ENCODE measurements around the gene DHRSX. TPM values are rescaled to one million over a fixed set of nuclear protein-coding genes. Genes with fewer than 3 reads are reported as not detected.
"Not testable (repeated sequence)": the region's sequence is repeated elsewhere in the genome, so short reads cannot be mapped to it uniquely, and the experiment has no call there.

Gene DHRSX
- total RNA-seq, 4 donors from 2014 or later = 8.2 to 35.7 (median 16.1) TPM

DNA sequence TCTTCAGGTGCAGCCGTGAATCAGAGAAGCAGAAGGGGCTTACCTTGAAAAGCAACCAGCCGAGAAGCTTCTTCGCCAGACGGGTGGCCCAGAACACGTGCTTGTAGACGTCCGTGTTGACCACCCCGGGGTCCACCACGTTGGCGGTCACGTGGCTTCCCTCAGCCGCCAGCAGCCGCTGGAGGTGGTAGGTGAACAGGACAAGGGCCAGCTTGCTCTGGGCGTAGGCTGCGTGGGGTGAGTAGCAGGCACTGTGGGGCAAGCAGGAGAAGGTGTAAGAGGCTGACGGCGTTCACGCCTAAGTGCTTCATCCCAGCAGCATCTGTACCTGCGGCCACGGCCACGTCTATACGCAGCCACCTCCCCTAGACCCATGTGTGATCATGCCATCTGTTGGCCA, 257.8 kb downstream of the DHRSX start:
- DNase-seq (ENCODE audit: low spot score in 2 of 2) = no peak
- Histone ChIP-seq H3K9me3 (no peaks in the 10 kb centered on the region), H3K27ac (no peak overlapping the region), H3K27me3 (no peaks in the 10 kb centered on the region), H3K36me3 (peaks cover 20% of the 10 kb centered on the region), H3K4me1 (no peaks in the 10 kb centered on the region), H3K4me3 (no peak overlapping the region)
- TF ChIP-seq EP300 (IDR thresholded peaks at IDR 0.05) = no peak
- no peak for TF ChIP-seq POLR2AphosphoS5 (IDR thresholded peaks at IDR 0.05)
- TF ChIP-seq POLR2A (IDR thresholded peaks at IDR 0.05) = no peak
- TF ChIP-seq, protein P1, sequence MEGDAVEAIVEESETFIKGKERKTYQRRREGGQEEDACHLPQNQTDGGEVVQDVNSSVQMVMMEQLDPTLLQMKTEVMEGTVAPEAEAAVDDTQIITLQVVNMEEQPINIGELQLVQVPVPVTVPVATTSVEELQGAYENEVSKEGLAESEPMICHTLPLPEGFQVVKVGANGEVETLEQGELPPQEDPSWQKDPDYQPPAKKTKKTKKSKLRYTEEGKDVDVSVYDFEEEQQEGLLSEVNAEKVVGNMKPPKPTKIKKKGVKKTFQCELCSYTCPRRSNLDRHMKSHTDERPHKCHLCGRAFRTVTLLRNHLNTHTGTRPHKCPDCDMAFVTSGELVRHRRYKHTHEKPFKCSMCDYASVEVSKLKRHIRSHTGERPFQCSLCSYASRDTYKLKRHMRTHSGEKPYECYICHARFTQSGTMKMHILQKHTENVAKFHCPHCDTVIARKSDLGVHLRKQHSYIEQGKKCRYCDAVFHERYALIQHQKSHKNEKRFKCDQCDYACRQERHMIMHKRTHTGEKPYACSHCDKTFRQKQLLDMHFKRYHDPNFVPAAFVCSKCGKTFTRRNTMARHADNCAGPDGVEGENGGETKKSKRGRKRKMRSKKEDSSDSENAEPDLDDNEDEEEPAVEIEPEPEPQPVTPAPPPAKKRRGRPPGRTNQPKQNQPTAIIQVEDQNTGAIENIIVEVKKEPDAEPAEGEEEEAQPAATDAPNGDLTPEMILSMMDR (IDR thresholded peaks at IDR 0.05) = no peak
- WGBS = 93% methylated on average over 21 of the region's 22 CpGs

DNA sequence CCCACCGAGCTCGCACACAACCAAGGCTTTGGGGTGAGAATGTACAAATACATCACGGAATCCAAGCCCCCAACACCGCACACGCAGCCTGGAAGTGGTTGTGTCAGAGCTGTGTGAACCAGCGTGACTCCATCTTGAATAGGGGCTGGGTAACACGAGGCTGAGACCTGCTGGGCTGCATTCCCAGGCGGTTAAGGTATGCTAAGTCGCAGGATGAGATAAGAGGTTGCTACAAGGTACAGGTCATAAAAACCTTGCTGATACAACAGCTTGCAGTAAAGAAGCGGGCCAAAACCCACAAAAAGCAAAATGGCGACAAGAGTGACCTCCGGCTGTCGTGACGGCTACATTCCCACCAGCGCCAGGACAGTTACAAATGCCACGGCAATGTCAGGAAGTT, 258.4 kb downstream of the DHRSX start:
- TF ChIP-seq POLR2A (IDR thresholded peaks at IDR 0.05) (no peak), POLR2AphosphoS5 (IDR thresholded peaks at IDR 0.05) (no peak), EP300 (IDR thresholded peaks at IDR 0.05) (no peak)
- TF ChIP-seq, protein P1 (IDR thresholded peaks at IDR 0.05) = no peak
- Histone ChIP-seq H3K27me3 (no peaks in the 10 kb centered on the region), H3K27ac (no peak overlapping the region), H3K4me3 (no peak overlapping the region), H3K4me1 (no peaks in the 10 kb centered on the region), H3K9me3 (no peaks in the 10 kb centered on the region), H3K36me3 (peaks cover 20% of the 10 kb centered on the region)
- WGBS = 93% methylated on average over 16 of the region's 16 CpGs
- no peak for DNase-seq (ENCODE audit: low spot score in 2 of 2)

DNA sequence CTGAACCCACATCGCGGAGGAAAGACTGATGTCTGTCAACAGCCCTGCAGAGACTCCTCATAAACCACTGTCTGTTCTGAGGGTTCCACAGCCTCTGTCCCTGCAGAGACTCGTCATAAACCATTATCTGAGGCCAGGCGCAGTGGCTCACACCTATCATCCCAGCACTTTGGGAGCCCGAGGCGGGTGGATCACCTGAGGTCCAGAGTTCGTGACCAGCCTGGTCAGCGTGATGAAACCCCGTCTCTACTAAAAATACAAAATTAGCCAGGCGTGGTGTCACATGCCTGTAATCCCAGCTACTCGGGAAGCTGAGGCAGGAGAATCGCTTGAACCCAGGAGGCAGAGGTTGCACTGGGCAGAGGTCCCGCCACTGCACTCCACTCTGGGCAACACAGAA, 259.3 kb downstream of the DHRSX start:
- not testable (repeated sequence) for H3K4me1 ChIP-seq; H3K4me3 ChIP-seq; H3K27ac ChIP-seq; H3K9me3 ChIP-seq; H3K27me3 ChIP-seq; DNase-seq (ENCODE audit: low spot score in 2 of 2)
- WGBS = 94% methylated on average over 13 of the region's 13 CpGs
- peaks cover 20% of the 10 kb centered on the region for H3K36me3 ChIP-seq

DNA sequence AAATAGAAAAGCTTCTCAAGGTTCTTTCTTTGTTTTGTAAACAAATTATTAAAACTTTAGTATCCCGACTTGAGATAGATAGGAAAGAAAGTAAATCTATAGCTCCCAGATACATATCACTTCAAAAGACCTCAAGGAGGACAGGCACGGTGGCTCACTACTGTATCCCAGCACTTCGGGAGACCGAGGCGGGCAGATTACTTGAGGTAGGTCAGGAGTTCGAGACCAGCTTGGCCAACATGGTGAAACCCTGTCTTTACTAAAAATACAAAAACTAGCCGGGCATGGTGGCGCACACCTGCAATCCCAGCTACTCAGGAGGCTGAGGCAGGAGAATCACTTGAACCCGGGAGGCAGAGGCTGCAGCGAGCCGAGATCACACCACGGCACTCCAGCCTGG, 260.0 kb downstream of the DHRSX start:
- DNase-seq (ENCODE audit: low spot score in 2 of 2); H3K27me3 ChIP-seq; H3K9me3 ChIP-seq; H3K4me1 ChIP-seq; H3K4me3 ChIP-seq; H3K27ac ChIP-seq: not testable (repeated sequence)
- WGBS = 81% methylated on average over 12 of the region's 12 CpGs
- H3K36me3 ChIP-seq = peaks cover 20% of the 10 kb centered on the region

DNA sequence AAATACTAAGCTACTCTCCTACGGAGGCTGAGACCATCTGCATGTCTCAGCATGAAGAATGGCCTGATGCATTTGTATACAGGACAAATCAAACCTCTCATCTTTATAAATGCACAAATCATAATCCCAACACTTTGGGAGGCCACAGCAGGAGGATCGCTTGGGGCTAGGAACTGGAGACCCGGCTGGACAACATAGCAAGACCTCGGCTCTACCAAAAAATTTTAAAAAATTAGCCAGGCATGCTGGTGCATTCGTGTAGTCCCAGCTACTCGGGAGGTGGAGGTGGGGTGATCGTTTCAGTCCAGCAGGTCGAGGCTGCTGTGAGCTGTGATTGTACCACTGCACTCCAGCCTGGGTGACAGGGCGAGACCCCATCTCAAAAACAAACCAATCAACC, 262.8 kb downstream of the DHRSX start:
- Histone ChIP-seq H3K36me3 (peaks cover 20% of the 10 kb centered on the region), H3K4me3 (no peak overlapping the region), H3K27ac (no peak overlapping the region), H3K4me1 (no peaks in the 10 kb centered on the region), H3K9me3 (no peaks in the 10 kb centered on the region), H3K27me3 (no peaks in the 10 kb centered on the region)
- WGBS = 90% methylated on average over 9 of the region's 9 CpGs
- TF ChIP-seq, protein P1 (IDR thresholded peaks at IDR 0.05) = no peak
- TF ChIP-seq POLR2A (IDR thresholded peaks at IDR 0.05) (no peak), EP300 (IDR thresholded peaks at IDR 0.05) (no peak), POLR2AphosphoS5 (IDR thresholded peaks at IDR 0.05) (no peak)
- no peak for DNase-seq (ENCODE audit: low spot score in 2 of 2)

DNA sequence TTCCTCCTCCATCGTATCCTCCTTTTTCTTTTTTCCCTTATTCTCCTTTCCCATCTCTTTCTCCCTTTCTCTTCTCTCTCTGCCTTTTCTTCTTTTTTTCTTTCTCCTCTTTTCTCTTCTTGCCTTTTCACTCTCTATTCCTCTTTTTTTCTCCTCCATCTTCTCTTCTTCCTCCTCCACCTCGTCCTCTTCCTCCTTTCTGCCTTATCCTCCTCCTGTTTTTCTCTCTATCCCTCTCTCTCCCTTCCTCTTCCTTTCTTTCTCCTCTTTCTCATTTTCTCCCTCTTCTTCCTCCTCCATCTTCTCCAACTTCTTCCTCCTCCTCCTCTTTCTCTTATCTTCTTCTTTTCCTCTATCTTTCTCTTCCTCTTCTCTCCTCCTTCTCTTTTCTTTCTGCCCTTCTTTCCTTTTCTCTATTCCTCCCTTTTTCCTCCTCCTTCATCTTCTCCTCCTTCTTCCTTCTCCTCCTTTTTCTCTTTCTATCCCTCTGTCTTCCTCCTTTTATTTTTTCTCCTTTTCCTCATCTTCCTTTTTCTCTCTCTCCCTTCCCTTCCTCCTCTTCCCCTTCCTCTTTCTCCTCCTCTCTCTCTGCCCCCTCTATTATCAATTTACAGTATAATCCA, 269.1 kb downstream of the DHRSX start:
- WGBS = 92% methylated on average over 2 of the region's 2 CpGs

More for the DNA sequence above, 269.1 kb downstream of the DHRSX start:
- no peaks in the 10 kb centered on the region for H3K9me3 ChIP-seq
- no peaks in the 10 kb centered on the region for H3K27me3 ChIP-seq
- H3K36me3 ChIP-seq = no peaks in the 10 kb centered on the region
- H3K4me3 ChIP-seq = no peak overlapping the region
- TF ChIP-seq, protein P1 (IDR thresholded peaks at IDR 0.05) = no peak
- no peak for TF ChIP-seq EP300 (IDR thresholded peaks at IDR 0.05)
- no peak for TF ChIP-seq POLR2AphosphoS5 (IDR thresholded peaks at IDR 0.05)
- TF ChIP-seq POLR2A (IDR thresholded peaks at IDR 0.05) = no peak
- H3K27ac ChIP-seq = no peak overlapping the region
- no peaks in the 10 kb centered on the region for H3K4me1 ChIP-seq
- no peak for DNase-seq (ENCODE audit: low spot score in 2 of 2)
